GM19238 (cell line): ENCODE results near the gene PDK1.
"Not testable (repeated sequence)": the region's sequence is repeated elsewhere in the genome, so short reads cannot be mapped to it uniquely, and the experiment has no call there.

Experiments
- DNase-seq: peaks from one replicate; pipeline ENCODE4 v3.0.0; 2011; ENCODE audit warnings: low spot score; ENCODE audit not compliant: insufficient read length

The PDK1 gene

DNA sequence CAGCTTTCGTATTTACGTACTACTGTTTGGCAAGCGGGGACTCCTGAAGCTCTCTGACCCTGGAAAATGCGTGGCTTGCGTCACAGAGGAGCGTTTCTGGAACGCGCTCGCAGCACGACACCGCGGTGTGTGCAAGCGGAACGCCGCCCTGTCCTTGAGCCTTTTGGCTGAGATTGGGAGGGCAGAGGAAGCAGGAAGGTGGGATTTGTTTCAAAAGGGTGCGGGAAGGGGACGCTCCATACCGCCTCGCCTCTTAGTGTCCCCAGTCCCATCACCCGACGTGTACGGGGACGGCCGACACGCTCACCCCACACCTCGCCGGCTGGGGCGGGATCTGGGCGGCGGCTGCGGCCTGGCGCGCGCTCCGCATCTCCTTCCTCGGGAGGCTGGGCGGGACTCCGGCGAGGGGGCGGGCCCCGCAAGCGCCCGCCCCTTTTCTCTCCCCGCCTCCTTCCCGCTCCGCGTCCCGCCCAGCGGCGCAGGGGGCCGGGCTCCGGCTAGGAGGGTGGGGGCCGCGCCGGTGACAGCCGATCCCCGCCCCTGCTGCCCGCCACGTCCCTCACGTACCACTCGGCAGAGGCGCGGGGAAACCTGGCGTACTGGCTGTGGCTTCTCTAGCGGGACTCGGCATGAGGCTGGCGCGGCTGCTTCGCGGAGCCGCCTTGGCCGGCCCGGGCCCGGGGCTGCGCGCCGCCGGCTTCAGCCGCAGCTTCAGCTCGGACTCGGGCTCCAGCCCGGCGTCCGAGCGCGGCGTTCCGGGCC, at the start of gene PDK1:
PDK1 (plus strand) TSS at position 569 of the 762 bp plus-strand sequence; CDS start at position 630, 61 bp downstream.
- DNase-seq: peak; percentile 83

DNA sequence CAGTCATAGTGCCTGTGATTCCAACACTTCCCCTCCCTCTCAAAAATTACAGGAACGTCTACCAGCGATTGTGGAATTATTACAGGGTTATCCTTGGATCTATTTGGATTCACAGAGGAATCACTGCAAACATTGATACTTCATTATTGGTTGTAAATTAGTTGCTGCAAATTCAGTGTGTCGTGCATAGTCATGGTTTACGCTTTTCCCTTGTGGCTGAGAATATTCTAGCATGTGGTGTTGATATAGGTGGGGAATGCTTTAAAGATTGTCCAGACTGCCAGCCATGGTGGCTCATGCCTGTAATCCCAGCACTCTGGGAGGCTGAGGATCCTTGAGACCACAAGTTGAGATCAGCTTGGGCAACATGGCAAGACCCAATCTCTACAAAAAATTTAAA, 48.7 kb upstream of the PDK1 start:
- no peak for DNase-seq

DNA sequence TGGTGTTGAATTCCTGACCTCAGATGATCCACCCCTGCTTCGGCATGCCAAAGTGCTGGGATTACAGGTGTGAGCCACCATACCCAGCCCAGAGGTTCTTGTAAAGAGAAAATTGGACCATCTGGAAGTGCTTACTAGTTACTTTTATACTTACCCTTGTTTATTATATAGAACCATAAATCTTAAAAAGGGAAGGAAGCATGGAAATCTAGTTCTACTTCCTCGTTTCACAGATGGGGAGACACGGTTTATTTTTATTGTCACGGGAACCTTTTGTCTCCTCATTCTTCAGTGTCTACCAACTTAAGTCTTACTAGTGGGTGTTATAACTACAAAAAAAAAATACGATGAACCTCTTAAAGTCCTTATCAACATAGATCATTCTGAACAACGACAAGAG, 45.8 kb upstream of the PDK1 start:
- DNase-seq: no peak

DNA sequence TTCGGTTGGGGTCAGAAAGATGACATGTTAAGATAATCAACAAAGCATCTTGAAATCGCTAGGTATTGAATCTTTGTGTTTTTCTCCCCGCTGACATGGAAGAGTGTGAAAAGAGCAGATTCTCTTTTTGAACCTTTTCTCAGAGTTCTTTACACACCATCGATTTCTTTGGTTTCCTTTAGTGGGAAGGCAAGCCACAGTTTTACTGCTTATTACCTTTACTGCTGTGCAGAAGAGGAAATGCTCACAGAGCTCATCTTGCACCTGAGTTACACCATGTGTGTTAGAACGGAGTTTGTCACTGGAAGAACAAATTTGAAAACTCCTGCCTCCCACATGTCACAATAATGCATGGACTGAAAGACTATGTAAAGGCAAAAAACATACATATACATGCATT, 45.3 kb upstream of the PDK1 start:
- no peak for DNase-seq

DNA sequence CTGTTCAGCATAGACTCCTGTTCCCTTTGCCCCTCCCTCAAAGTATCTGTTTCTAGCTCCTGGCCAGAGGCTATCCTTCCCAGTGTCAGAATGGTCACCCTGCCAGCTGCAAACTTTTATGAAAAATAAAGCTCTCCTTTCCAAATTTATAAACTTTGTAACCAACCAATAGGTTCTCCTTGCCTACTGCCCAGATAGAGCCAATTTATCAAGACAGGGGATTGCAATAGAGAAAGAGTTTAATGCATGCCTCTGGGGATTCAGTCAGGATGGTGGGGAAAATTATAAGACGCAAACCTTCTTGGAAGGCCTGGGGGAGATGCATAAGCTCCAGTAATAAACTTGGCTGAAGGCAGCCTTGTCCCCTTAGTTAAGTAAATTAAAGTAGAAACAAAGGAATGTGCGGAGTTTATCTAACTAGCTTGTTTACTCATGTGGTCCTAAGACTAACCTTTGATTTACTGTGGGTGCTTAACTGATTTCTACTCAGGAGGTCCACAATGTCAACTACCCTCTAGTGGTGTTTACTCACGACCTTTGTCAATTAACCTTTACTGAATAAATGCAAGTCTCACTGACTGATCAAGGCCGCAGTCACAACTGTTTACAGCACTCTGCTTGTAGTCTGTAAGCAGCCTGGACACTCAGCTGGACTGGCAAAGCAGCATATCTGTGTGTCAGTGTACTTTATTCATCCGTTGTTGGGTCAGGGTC, 42.9 kb upstream of the PDK1 start:
- no peak for DNase-seq

DNA sequence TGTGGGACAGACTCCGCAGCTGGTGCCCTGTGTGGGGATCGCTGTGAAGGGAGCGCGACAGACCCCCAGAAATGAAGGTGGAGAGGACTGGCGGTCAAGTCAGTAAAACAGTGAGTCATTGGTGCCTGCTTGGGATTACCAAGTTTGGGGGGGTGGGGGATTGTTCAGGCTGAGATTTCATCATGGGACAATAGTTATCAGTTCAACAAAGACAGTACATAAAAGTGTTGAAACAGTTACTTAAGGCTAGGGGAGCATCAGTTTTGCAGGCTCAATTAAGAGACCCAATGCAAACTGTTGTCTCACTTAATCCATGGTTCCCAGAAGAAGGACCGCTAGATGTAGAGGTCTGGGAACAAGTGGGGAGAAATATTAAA, 42.4 kb upstream of the PDK1 start:
- no peak for DNase-seq

DNA sequence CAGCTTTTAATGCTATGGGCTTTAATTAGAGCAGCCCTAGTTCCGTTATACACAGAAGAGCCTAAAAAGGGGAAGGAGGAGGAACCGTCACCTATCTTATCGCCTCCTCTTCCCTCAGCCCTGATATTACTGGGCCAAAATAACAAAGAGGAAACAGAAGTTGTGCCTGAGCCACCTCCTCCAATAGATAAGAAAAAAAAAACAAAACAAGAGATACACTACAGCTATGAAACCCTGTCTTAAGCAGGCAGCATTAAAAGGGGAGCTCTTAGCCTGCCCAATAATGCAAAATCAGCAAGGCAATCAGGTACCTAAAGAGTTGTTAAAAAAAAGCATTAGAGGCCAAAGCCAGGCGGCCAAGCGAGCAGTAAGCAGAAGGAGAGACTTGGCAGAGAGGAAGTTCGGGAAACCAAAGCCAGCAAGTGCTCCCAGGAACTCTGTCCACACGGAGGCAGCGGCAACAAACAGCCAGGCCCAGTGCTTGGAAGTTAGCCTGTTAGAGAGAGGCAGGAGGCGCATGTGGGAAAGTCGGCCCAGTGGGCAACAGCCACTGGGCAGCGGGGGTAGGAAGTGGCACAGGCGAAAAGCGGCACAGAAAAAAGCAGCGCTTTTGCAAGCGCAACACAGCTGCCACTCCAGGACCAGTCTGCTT, 41.8 kb upstream of the PDK1 start:
- no peak for DNase-seq

DNA sequence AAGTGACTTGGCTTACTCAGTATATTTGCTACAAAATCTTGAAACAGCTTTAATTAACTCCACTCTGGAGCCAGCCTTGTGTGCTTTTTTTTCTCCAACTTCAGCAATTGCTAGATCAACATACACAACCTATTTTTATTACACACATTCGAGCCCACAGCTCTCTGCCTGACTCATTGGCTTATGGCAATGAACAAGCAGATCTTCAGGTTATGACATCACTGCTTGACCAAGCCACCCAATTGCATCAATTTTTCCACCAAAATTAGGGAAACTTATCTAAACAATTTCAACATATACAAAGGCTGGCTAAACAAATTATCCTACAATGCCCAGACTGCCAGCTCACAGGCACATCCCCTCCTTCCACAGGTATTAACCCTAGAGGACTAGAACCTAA, 39.6 kb upstream of the PDK1 start:
- DNase-seq: no peak

DNA sequence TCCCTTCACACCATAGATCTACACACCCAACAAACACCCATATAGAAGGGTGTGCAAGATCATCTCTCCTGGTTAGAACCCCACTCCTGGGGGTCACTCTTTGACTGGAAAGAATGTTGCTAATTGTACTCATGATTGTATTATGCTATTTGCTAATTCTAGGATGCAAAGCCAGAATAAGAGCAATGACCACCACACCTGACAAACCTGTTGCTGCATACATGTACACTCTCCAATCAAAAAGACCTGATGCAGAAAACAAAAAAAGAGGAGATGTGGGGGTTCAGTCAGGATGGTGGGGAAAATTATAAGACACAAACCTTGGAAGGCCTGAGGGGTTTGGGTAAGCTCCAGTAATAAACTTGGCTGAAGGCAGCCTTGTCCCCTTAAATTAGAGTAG, 36.9 kb upstream of the PDK1 start:
- no peak for DNase-seq

DNA sequence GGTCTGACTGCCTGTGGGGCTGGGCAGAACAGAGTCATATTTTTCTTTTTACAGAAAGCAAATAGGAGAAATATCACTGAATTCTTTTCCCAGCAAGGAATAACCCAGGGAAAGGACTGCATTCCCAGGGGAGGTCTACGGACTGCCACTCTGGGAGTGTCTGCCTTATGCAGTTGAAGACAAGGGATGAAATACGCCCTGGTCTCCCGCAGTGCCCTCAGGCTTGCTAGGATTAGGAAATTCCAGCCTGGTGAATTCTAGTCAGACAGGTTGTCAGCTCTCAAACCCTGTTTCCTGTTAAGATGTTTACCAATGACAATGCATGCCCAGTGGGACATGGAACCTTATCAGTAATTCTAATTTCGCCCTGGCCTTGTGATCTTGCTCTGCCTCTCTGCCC, 30.3 kb upstream of the PDK1 start:
- no peak for DNase-seq

DNA sequence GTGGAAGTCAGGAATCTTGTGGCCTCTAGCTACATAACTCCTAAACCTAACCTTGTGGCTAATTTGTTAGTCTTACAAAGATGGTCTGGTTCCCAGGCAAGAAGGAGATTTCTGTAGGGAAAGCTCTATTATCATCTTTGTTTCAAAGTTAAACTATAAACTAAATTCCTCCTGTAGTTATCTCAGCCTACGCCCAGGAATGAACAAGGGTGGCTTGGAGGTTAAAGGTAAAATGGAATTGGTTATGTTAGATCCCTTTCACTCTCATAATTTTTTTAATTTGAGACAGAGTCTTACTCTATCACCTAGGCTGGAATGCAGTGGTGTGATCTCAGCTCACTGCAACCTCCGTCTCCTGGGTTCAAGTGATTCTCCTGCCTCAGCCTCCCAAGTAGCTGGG, 24.6 kb upstream of the PDK1 start:
- no peak for DNase-seq

DNA sequence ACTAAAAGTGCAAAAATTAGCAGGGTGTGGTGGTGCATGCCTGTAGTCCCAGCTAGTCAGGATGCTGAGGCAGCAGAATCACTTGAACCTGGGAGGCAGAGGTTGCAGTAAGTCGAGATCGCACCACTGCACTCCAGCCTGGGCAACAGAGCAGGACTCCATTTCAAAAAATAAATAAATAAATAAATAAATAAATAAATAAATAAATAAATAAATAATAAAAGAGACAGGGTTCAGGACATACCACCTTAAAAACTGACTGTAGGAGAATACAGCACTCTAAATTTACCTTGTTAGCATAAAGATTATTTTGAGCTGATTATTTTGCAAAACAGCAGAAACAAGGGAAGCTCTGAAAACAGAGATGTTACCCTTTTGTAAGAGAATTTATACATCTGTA, 23.4 kb upstream of the PDK1 start:
- not testable (repeated sequence) for DNase-seq

DNA sequence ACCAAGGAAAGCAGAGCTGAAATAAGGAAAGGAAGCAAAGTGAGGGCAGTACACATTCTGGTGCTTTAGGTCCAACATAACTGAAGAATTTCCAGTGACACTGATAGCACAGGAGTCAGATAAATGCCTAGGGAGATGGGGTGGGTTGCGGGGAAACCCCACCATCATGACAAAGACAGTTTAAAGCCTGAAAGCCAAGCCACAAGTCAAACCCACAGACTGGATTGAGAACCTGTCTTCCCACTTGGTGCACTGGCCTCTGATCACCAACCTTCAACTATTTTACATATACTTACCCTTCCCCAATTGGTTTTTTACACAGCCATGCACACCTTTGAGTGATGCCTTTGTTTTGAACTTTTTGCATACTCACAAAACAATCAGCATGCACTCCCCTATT, 22.2 kb upstream of the PDK1 start:
- DNase-seq: no peak

DNA sequence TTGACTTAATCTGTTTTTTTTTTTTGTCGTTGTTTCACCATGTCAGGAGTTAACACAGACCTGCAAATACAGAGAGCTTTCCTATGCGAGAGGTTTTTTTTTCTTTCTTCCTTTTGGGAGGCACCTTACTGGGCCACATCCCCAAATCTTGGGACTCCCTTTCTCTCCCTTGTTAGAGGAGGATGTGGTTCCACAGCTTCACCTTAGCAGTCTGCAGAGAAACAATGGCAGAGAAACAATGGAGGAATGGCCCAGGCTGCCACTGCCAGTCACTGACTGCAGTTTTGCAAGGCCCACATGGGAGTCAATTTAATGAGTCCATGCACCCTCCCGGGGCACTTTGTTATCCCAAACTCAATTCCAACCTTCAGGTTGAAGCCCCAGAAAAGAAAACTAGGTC, 20.8 kb upstream of the PDK1 start:
- DNase-seq: no peak

DNA sequence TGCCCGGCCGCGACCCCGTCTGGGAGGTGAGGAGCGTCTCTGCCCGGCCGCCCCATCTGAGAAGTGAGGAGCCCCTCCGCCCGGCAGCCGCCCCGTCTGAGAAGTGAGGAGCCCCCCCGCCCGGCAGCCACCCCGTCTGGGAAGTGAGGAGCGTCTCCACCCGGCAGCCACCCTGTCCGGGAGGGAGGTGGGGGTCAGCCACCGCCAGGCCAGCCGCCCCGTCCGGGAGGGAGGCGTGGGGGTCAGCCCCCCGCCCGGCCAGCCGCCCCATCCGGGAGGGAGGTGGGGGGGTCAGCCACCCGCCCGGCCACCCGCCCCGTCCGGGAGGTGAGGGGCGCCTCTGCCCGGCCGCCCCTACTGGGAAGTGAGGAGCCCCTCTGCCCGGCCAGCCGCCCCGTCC, 18.0 kb upstream of the PDK1 start:
- DNase-seq: not testable (repeated sequence)

DNA sequence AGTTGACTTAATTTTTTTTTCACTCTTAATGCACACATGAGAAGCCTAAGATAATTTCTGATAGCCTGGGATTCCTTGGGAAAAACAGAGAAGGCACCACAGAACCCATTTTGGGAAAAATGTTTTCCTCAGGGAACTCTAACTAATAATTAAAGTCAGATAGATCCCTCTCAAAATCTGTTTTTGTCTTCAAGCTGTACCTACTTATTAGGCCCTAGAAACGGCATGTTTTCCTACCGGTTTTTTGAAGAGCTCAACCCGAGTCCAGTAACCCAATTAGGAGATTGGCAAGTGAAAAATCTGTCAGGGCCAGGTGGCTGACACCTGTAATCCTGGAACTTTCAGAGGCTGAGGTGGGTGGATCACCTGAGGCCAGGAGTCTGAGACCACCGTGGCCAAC, 16.1 kb upstream of the PDK1 start:
- DNase-seq: no peak

DNA sequence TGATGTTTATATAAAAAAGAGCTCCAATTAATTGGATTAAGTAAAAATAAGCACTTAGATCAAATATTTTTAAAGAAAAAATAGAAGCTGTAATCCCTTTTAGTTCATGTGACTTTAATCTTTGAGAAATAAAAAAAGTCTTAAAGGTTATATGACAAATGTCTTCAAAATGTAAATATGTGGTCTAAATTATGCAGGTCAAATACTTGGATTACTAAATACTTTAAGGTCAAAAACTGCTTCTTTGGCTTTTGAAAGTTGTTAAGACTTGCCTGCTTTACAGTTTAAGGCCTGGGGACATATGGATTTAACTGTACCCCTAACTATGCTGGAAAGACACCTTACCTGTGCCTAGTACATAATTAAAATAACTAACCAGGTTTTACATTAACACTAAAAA, 15.5 kb upstream of the PDK1 start:
- DNase-seq: no peak

DNA sequence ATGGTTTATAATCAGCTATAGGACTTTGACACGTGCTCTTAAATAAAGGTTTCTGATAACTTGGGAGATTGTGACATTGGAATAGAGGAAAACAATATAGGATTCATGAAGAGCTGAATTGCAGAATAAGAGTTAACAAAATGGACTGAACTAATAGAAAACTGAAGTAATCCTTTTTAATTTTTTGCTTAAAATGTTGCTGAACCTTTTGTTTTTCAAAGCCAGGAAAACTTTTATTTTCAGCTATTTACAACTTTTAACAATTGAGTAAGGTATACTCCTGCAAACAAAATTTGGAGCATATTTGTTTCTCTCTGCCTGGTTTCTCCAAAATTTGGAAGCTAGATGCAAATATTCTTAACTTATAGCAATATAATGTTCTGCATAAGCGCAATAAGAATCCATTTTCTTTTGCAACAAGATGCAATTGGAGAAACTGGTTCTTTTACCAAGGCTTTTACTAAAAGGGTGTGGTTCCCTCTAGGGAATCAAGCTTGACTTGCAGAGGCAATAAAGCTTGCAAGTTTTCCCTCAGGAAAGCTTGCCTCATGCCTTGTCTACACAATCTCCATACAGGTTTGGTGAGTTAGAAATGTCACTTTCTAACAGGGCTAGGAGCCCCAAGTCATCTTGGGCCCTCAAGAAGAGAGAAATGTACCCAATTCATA, 10.3 kb upstream of the PDK1 start:
- no peak for DNase-seq

DNA sequence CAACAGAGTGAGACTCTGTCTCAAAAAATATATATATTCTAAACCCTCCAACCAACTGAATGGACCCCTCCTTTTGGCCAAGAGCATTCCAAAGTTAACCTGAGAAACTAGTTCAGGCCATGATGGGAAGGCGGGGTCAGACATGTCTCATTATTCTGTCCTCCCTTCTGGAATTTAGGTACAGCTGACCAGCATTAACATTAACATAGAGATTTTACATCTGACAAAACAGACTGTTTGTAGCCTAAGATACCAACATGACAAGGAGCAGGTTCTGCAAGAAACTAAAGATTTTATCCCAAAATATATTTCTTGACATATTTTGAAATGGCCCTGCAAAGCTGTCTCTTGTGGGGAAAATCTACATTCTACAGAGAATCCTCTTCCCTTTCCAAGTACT, 6.8 kb upstream of the PDK1 start:
- DNase-seq: no peak

DNA sequence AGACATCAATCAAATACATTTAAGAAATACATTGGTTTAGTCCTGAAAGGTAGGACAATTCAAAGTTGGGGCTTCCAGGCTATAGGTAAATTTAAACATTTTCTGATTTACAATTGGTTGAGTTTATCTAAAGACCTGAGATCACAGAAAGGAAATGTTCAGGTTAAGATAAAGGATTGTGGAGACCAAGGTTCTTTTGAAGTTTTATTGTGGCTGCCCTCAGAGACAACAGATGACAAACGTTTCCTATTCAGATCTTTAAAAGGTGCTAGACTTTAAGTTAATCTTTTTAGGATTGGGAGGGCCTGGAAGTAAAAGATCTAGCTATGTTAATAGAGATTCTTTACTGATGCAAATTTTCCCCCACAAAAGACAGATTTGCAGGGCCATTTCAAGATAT, 6.1 kb upstream of the PDK1 start:
- DNase-seq: not testable (repeated sequence)

DNA sequence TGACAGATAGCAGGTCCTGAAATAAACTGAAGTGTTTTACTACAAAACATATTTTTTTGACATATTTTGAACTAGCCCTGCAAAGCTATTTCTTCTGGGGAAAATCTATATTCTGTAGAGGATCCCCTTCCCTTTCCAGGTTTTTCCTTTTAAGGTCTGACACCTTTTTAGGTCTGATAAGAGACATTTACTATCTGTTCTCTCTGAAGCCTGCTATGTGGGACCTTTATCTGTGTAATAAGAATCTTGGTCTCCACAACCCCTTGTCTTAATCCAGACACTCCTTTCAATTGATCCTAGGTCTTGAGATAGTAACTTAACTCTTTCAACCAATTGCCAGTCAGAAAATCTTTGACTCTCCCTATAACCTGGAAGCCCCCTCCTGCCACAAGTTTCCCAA, 5.5 kb upstream of the PDK1 start:
- DNase-seq: no peak

DNA sequence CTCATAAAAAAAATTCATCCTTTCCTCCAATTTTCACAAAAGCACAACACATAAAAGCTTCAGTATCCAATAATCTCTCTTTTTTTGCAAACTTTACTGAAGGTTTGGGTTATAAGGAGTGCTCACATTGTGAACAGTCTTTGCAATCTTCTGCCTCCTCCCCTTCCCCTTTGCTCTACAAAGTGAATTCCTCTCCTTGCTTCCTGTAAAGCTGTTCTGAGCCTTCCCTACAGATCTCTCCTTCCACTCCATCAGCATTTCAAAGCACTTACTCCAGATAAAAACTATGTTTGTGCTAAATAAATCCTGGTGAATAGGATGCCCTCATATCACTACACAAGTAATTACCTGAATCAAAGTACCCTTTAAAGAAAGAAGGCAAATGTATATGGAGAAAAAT, 4.6 kb upstream of the PDK1 start:
- DNase-seq: no peak
